Stimulated activated CD8-positive, alpha-beta memory T cell treated with anti-CD3 and anti-CD28 coated beads, Interleukin-7, amount 100 ng/mL, for 1 hour (primary cell): ENCODE results near the gene ANKRA2.
"Not testable (repeated sequence)": the region's sequence is repeated elsewhere in the genome, so short reads cannot be mapped to it uniquely, and the experiment has no call there.

Experiments
- DNase-seq, 2 donors: peaks; one replicate each; pipeline ENCODE4 v3.0.0-alpha.2; 2020; ENCODE audit warnings: low read depth in 2 of 2

The ANKRA2 gene

DNA sequence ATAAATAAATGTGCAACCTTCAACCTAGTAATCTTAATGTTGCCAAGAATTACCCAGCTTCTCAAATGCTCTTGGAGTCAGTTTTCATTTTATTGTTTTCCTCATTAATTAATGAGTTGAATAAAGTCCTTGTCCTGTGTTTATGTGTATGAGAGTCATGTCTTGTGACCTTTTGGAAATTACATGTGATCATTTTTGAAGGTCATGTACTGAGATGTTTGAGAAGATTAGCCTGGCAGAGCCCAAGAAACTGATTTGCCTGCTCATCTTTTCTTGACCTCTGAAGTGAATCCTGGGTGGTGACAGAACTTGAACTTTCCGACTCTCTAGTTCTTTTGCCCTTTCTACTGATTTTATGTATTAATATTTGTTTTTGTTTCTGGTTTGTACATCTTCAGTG, 15.4 kb downstream of the ANKRA2 start:
- DNase-seq: no peak

GRCh38 chr5:73545403-73545779, 20.0 kb downstream of the ANKRA2 start:
- DNase-seq: no peak

DNA sequence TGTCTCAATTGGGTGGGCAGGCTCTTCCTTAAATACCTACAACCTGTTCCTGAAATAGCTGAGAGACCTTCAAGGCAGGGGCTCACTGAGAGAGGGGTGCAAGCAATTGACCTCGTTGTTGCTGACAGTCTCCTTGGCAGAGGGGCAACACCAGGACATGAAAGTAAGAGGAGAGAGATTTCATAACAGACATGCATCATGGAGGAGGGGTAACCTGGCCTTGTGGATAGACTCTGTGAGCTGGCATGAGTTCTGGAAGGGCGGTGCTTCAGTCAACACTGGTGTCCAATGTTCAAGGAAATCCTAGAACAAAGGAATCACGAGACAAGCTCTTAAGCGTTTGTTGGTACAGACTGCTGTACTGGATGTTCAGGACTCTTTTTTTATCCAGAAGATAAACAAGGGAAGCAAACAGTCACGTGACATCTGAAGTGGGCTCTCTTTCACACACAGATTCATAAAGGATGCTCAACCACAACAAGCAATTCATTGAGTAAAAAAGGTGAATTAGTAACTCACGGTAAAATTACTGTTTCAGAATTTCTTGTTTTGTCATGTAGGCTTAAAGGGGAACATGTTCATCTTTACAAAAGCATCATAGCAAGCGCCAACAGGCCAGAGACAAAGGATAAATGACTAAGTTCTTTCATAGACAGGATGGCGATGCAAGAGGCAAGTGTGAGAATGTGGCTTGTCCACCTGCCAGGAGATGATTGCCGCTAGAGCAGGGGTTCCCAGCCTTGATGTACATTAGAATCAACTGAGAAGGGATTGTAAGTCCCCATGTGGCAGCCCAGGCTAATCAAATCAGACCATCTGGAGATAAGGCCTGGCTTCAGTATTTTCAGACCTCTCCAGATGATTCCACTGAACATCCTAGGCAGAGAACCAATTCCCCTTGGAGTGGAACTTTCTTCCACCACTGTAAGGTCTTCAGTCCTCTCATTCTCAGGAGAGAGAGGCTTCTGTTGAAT, 20.7 kb downstream of the ANKRA2 start:
- no peak for DNase-seq

- DNase-seq: no peak
Measured at GRCh38 chr5:73542020-73542419, 23.4 kb downstream of the ANKRA2 start.

GRCh38 chr5:73540192-73540591, 25.2 kb downstream of the ANKRA2 start:
- no peak for DNase-seq

- DNase-seq: no peak
Measured at GRCh38 chr5:73539730-73540129, 25.7 kb downstream of the ANKRA2 start.

DNA sequence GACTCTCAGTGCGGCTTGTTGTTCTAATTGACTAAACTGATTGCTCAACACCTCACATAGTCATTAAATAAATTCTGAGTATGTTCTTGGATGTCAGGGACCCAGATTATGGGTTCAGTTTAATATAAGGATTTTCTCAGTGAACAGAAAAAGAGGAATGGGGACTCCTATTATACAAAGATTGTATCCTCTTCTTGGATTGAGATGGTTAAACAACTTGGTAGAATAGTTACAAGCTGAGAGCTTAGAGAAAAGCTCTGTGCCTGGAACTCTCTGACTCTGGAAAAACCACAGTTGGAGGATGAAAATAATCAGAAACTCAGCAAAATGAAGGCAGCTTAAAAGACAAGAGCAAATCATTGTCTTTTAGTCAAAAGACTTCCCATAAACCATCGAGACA, 30.5 kb downstream of the ANKRA2 start:
- DNase-seq: no peak

DNA sequence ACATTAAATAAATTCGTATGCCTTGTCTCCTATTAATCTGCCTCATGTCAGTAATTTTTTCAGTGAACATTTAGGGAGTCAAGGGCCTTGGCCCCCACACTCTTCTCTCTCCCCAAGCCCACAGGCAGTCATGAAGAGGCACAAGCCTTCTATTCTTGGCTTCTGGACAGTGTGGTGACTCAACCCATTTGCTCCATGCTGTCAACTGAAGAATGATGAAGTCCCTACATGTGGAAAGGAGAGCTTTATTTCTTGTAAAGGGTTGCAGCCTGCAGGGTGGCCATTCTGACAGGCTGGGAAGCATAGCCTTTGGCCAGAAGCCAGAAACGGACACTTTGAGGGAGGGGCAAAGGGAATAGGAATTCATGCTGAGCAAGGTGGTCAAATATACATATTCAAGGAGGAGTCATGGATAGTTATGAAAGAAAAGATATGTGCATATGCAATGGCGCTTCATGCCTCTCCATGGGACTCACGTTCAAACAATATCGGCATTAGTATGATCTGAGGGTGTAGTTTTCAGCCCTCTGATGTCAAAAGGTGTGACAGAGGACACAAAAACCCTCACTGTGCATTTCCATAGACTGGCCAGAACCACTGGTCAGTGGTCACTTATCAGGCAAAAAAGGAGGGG, 31.3 kb downstream of the ANKRA2 start:
- DNase-seq: no peak

DNA sequence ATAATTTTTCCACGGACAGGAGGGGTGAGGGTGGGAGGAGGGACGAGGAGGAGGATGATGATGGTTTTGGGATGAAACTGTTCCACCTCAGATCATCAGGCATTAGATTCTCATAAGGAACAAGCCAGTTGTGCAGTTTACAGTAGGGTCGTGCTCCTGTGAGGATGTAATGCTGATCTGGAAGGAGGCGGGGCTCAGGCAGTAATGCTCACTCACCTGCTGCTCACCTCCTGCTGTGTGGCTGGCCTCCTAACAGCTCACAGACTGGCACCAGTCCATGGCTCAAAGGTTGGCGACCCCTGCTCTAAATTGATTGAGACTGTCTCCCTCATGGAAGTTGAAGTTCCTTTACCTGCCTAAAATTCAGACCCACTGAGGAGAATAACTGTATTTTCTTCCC, 33.2 kb downstream of the ANKRA2 start:
- DNase-seq: no peak

- DNase-seq: no peak
Measured at GRCh38 chr5:73531356-73531755, 34.1 kb downstream of the ANKRA2 start.

DNA sequence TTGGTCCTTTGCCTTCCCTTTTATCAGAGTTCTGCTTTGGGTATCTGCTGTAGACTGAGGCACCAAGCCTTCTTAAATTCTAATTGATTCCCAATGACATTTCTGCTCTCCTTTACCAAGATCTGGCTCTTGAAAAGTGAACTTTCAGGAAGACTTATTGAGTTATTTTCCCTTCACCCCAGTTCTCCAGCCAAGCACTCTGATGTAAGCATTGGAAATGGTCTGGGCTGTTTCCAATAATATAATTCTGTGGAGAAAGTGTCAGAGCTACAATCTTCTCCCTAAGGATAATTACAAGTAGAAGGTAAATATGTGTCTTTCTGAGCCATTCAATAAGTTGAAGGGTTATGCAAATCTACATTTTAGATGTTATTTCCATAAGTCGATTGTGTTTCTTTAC, 36.4 kb downstream of the ANKRA2 start:
- DNase-seq: no peak

DNA sequence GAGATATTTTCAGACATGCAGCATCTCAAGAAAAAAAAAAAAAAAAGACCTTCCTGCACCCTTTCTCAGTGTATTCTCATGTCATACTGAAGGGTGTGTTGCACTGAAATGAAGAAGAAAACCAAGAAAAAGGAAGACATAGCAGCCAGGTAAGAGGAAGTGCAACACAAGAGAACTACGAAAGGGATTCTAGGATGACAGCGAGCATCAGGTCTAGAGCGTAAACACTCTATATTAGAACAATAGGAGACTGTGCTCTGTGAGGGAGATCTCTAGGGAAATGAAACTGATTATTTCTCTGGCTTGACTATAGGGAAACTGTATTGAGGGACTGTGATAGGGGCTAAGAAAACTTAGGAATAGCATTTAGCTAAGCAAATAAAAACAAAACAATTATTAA, 37.2 kb downstream of the ANKRA2 start:
- no peak for DNase-seq

DNA sequence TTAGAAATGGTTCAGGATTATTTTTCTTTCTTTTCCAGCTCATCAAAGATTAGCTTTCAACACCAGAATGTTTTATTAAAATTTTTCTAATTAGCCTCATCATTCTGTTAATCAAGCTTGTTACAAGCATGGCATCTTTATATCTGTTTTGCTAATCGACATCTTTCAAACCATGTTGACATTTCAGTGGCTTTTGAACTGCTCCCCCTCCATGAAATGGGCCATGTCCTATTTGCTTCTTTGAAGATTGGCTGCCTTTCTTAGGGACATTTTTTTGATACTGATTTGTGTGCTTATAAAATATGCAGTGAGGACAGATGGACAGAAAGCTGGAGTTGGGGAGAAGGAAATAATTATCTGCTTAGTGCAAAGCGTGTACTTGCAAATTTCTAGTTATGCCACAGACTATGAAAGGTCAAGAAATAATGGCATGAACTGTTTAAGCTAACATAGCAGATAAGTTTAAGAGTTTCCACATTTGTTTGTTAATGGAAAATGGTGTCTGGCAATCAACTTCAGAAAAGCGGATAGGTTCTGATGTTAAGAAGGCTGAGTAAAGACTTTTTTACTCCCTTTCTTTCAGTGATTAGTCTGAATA, 39.7 kb downstream of the ANKRA2 start:
- DNase-seq: no peak

DNA sequence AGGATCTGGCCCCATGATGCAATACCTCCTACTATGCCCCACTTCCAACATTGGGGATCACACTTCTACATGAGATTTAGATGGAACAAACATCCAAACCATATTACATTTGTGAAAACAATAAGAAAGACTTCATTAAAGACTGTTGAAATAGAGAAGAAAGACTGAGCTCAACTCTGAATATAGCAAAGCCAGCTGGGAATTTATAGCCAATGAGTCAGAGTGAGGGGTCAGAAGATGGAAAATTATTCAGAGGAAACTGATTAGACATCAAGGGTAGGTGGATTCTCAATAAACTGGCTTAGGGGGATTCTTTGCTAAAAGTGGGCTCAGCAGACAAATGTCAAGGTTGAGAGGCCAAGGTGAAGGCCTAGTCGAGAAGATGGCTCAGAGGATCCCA, 41.6 kb downstream of the ANKRA2 start:
- DNase-seq: no peak

- DNase-seq: no peak
Measured at GRCh38 chr5:73522989-73523388, 42.5 kb downstream of the ANKRA2 start.

DNA sequence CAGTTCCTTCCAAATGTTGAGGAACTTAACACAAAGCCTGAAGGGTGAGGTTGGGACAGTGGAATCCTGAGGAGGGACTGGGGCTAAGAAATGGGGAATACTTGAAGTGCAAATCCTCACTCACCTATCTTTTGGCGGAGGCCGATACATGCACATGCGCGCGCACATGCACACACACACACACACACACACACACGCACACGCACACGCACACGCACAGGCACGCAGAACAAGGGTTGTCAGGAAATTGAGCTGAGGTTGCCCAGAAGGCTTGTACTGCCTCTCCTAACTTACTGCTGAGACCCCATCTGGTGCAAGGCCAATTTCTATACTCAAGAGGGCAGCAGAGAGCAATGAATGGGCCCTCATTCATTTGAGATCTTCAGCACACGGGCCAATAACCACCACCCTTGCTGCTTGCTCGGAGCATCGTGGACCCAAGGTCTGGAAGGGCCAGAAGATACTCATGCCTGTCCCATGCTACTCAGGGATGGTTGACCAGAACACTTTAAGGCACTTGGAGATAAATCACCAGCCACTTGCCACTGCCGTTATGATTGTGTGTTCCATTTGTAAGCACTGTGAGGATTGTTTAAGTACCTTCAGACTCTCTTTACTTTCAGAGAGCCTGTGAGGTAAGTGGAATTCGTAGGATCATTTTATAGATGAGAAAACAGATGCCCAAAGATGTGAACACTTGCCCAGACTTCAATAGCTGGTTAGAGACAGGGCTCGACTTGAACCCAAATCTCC, 45.7 kb downstream of the ANKRA2 start:
- DNase-seq: peak; percentile 33 to 37

- DNase-seq: no peak
Measured at GRCh38 chr5:73515232-73515631, 50.2 kb downstream of the ANKRA2 start.

- no peak for DNase-seq
Measured at GRCh38 chr5:73514418-73514817, 51.0 kb downstream of the ANKRA2 start.

- no peak for DNase-seq
Measured at GRCh38 chr5:73513996-73514395, 51.4 kb downstream of the ANKRA2 start.

DNA sequence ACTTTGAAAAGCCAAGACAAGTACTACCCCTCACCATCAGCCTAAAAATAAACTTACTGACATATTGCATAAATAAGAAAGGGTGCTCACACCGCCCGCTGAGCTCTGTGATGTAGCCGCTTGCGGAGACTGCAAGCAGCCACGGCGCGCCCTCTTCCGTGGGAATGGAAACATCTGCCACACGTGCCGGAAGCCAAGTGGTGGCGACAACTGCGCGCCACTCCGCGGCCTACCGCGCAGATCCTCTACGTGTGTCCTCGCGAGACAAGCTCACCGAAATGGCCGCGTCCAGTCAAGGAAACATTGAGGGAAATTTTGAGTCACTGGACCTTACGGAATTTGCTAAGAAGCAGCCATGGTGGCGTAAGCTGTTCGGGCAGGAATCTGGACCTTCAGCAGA, 56.9 kb downstream of the ANKRA2 start:
- DNase-seq: not testable (repeated sequence)

DNA sequence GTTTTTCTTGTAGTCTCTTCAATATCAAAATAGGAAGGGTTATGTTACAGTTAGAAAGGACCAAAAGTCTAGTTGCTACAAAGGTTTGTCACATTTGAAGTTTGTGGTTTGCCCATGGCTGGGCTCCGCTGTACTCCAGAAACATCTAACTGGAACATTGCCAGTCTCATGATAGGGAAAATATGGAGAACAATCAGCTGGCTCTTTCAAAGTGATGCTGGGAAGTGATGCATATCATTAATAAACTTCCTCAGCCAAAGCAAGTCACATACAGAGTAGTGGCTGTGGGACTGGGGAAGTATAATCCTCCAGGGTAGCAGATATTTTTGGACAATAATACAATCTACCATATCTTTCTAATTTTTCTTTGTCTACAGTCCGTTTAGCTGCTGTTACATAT, 58.4 kb downstream of the ANKRA2 start:
- DNase-seq: no peak

DNA sequence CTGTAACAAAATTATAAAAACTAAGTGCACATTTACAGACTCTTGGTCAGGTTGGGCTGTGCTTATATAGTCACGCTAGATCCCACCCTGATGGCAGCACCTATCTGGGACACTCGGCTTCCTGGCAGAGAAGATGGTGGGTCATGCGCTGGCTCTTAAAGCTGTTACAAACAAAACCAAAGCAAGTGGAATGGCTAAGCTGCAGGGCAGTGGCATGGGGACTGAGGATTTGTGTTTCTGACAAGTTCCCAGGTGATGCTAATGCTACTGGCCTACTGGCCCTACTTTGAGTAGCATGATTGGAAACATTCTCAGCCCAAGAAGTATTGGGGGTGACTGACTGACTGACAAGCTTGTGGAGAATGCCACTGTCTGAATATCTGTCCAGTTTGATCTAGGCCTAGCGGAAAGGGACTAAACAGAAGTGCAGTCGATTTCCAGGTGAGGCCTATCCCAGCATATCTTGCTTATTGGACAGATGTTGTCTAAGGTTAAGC, 58.9 kb downstream of the ANKRA2 start:
- no peak for DNase-seq
